HCT116 (cell line): ENCODE data around the gene STIM1. TPM values are rescaled to one million over a fixed set of nuclear protein-coding genes. Genes with fewer than 3 reads are reported as not detected.
A peak's percentile ranks its signal among the peaks of the same experiment; 100 is the strongest.

Source experiments
- ATAC-seq: fragments of 200-7000 bp; cut with Tn5 transposase; 2 replicates; pipeline ENCODE4 v1.9.1; 2020; ENCODE audit warnings: mild to moderate bottlenecking, moderate library complexity
- BruUV-seq: library from RNA; stranded (reverse); fragments of 400-500 nt; replicated peaks from 2 replicates; lab custom pipeline; 2021; lab: Mats Ljungman, UMichigan
- CTCF ChIA-PET: fragments of 300-600 bp; sonication (Branson Sonifier 250); formaldehyde crosslinking; loops from one replicate; lab custom pipeline; 2021; ENCODE audit warnings: antibody characterized with exemption; lab: Charles Lee
- POLR2A ChIA-PET: fragments of 300-600, 350-600 bp; sonication (Branson Sonifier 250); formaldehyde crosslinking; loops from one replicate; lab custom pipeline; 2021; ENCODE audit warnings: antibody characterized with exemption; lab: Charles Lee
- RAD21 ChIA-PET, 2 experiments: fragments of 300-600 bp; sonication (Branson Sonifier 250); formaldehyde crosslinking; loops; one replicate each; lab custom pipeline; 2023; ENCODE audit warnings: low total read pairs in 2 of 2; ENCODE audit not compliant: uncharacterized antibody in 2 of 2, unreplicated experiment in 2 of 2, low non-redundant PET in 1 of 2; lab: Charles Lee
- DNase-seq: peaks from one replicate; pipeline ENCODE4 v3.0.0-alpha.2; 2010; ENCODE audit warnings: low read depth, low spot score
- H2AFZ ChIP-seq: fragments of 200-600 bp; shearing (Covaris generic), sonication (generic); 2 replicates; pipeline ENCODE4 v1.6.1; 2017; ENCODE audit warnings: low read depth, mixed run types, mixed read lengths, antibody characterized with exemption, low read length; ENCODE audit not compliant: poor library complexity, severe bottlenecking
- H3K27ac ChIP-seq: 2 replicates; pipeline ENCODE4 v1.5.1; 2012; ENCODE audit warnings: low read depth, low read length
- H3K27me3 ChIP-seq: fragments of 200-600 bp; sonication (generic); 2 replicates; pipeline ENCODE4 v1.6.1; 2016; ENCODE audit warnings: mixed run types, low read length, mixed read lengths; ENCODE audit not compliant: insufficient read depth
- H3K36me3 ChIP-seq, 2 experiments: fragments of 200-500 bp in 1 of 2; fragments of 200-600 bp in 1 of 2; sonication (Bioruptor generic) in 1 of 2; sonication (generic) in 1 of 2; 2 replicates each; pipeline versions ENCODE4 v1.5.1 to v1.6.1; 2014 to 2016; ENCODE audit warnings: low read length in 2 of 2, inconsistent platforms in 1 of 2, mixed read lengths in 1 of 2, mixed run types in 1 of 2; ENCODE audit not compliant: insufficient read depth in 2 of 2, control insufficient read depth in 1 of 2
- H3K4me1 ChIP-seq, 2 experiments: fragments of 200-600 bp in 1 of 2; sonication (generic) in 1 of 2; 2 replicates each; pipeline versions ENCODE4 v1.5.1 to v1.6.1; 2012 to 2017; ENCODE audit warnings: low read length in 2 of 2, inconsistent platforms in 1 of 2, mild to moderate bottlenecking in 1 of 2, mixed read lengths in 1 of 2, mixed run types in 1 of 2, moderate library complexity in 1 of 2; ENCODE audit not compliant: insufficient read depth in 2 of 2, control insufficient read depth in 1 of 2
- H3K4me2 ChIP-seq: fragments of 200-600 bp; sonication (generic); 2 replicates; pipeline ENCODE4 v1.6.1; 2017; ENCODE audit warnings: mixed run types, low read length, mixed read lengths
- H3K4me3 ChIP-seq, 2 experiments: fragments of 200-600 bp in 1 of 2; sonication (generic) in 1 of 2; replicated peaks in 1 of 2; 2 replicates each; pipeline ENCODE4 v1.5.1; 2011 to 2016; ENCODE audit warnings: low read length in 2 of 2, control low read depth in 1 of 2, low read depth in 1 of 2, mild to moderate bottlenecking in 1 of 2, mixed read lengths in 1 of 2, mixed run types in 1 of 2
- H3K79me2 ChIP-seq: fragments of 200-600 bp; sonication (generic); 2 replicates; pipeline ENCODE4 v1.6.1; 2017; ENCODE audit warnings: mild to moderate bottlenecking, mixed run types, low read length, moderate library complexity, mixed read lengths; ENCODE audit not compliant: insufficient read depth
- H3K9ac ChIP-seq: fragments of 200-600 bp; sonication (generic); 2 replicates; pipeline ENCODE4 v1.6.1; 2016; ENCODE audit warnings: low read length, mixed read lengths
- H3K9me2 ChIP-seq: fragments of 200-600 bp; sonication (generic), shearing (Covaris generic); 2 replicates; pipeline ENCODE4 v1.6.1; 2017; ENCODE audit warnings: mixed run types, mild to moderate bottlenecking, moderate library complexity; ENCODE audit not compliant: insufficient read depth
- H3K9me3 ChIP-seq, 2 experiments: fragments of 200-500 bp in 1 of 2; fragments of 200-600 bp in 1 of 2; sonication (Bioruptor generic) in 1 of 2; sonication (generic) in 1 of 2; 2 replicates each; pipeline ENCODE4 v1.6.1; 2014 to 2017; ENCODE audit warnings: low read length in 2 of 2, mixed read lengths in 2 of 2, inconsistent platforms in 1 of 2, low read depth in 1 of 2, mild to moderate bottlenecking in 1 of 2, mixed run types in 1 of 2, moderate library complexity in 1 of 2; ENCODE audit not compliant: control insufficient read depth in 1 of 2, insufficient read depth in 1 of 2
- H4K20me1 ChIP-seq: fragments of 200-600 bp; sonication (generic), shearing (Covaris generic); 2 replicates; pipeline ENCODE4 v1.6.1; 2017; ENCODE audit warnings: mixed run types, mild to moderate bottlenecking, moderate library complexity; ENCODE audit not compliant: insufficient read depth
- CBX3 ChIP-seq: IDR thresholded peaks from 2 replicates; pipeline ENCODE4 v1.6.1; 2012; ENCODE audit warnings: low read depth
- EGR1 ChIP-seq: IDR thresholded peaks from 2 replicates; pipeline ENCODE4 v1.6.1; 2012; ENCODE audit warnings: low read depth
- POLR2AphosphoS5 ChIP-seq: IDR thresholded peaks from 2 replicates; pipeline ENCODE4 v1.6.1; 2011; ENCODE audit warnings: mild to moderate bottlenecking, low read depth, low read length, moderate library complexity
- RAD21 ChIP-seq: IDR thresholded peaks from 2 replicates; pipeline ENCODE4 v1.6.1; 2012; ENCODE audit warnings: low read depth, mild to moderate bottlenecking
- SP1 ChIP-seq: IDR thresholded peaks from 2 replicates; pipeline ENCODE4 v1.6.1; 2012; ENCODE audit warnings: low read depth
- TCF7L2 ChIP-seq: IDR thresholded peaks from 2 replicates; pipeline ENCODE4 v1.7.0; 2011; ENCODE audit warnings: borderline replicate concordance, inconsistent platforms; ENCODE audit not compliant: insufficient read depth, insufficient read length; ENCODE audit errors: extremely low read depth
- ZFX ChIP-seq: fragments of 450-650 bp; IDR thresholded peaks from 2 replicates; pipeline ENCODE4 v1.6.1; 2017
- ZNF274 ChIP-seq: fragments of 200-500 bp; sonication (Bioruptor generic); IDR thresholded peaks from 2 replicates; pipeline ENCODE4 v1.6.1; 2014; ENCODE audit warnings: mild to moderate bottlenecking, low read depth, low read length, inconsistent platforms
- intact Hi-C: fragments of 100-400 bp; cut with micrococcal nuclease; formaldehyde crosslinking; loops from 2 replicates; pipeline ENCODE4 v1.10.0; 2022
- total RNA-seq: library from RNA; stranded (reverse); gene quantifications from one replicate; pipeline ENCODE4 v1.2.1, GENCODE V29; 2021; ENCODE audit not compliant: unreplicated experiment
- TF ChIP-seq, protein P1 (sequence below), 3 experiments: fragments of 200-600 bp in 1 of 3; sonication (generic) in 1 of 3; IDR thresholded peaks in 2 of 3; conservative IDR thresholded peaks in 1 of 3; 2 replicates each; pipeline ENCODE4 v1.5.1; 2012 to 2017; ENCODE audit warnings: low read depth in 2 of 3, low read length in 2 of 3, antibody characterized with exemption in 1 of 3, borderline replicate concordance in 1 of 3, control low read depth in 1 of 3, mild to moderate bottlenecking in 1 of 3, mixed read lengths in 1 of 3, mixed run types in 1 of 3, moderate library complexity in 1 of 3; ENCODE audit not compliant: insufficient read depth in 1 of 3
- TF ChIP-seq, protein P2 (sequence below): IDR thresholded peaks from 2 replicates; pipeline ENCODE4 v1.6.1; 2011; ENCODE audit warnings: mild to moderate bottlenecking, low read length, moderate library complexity; ENCODE audit not compliant: insufficient replicate concordance; ENCODE audit errors: extremely low read depth

The STIM1 gene
- total RNA-seq, 1 experiment from 2014 or later, result 22.3 TPM

DNA sequence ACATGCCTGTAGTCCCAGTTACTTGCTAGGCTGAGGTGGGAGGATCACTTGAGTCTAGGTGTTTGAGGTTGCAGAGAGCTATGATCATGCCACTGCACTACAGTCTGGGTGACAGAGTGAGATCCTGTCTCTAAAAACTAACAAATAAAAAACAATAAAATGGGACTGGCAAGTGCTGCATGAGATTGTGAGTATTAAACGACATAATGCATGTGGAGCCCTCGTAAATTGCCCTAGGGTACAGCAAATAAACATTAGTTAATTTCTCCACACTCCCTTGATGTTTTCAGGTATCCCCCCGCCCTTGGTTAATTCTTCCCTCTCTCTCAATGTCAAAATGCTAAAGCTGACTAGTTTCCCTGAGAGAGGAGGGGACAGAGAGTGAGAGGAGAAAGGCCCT lies 9.8 kb upstream of the STIM1 start:
- Histone ChIP-seq H3K4me1 (peaks cover 6 to 25% of the 10 kb centered on the region in 2 experiments; a peak in 3 of 4 replicates), H3K9me2 (no peaks in the 10 kb centered on the region), H3K27me3 (0 out of 2 replicates have a peak, but pooled peaks cover 3% of the 10 kb centered on the region), H4K20me1 (no peaks in the 10 kb centered on the region), H3K27ac (no peak overlapping the region), H3K36me3 (no peaks in the 10 kb centered on the region), H3K4me2 (peak overlapping the region; percentile 26), H3K79me2 (no peaks in the 10 kb centered on the region), H2AFZ (no peak overlapping the region), H3K9me3 (no peaks in the 10 kb centered on the region), H3K4me3 (no peak overlapping the region), H3K9ac (no peak overlapping the region)
- no TSS peak for BruUV-seq
- intact Hi-C loops, result no loop called here
- ChIA-PET RAD21 (no interaction called here), POLR2A (no interaction called here), CTCF (interaction anchor here (2.0 to 4.0 kb wide), 2 partner anchors 9 to 228 kb away, joined by 5 to 28 read pairs; partner anchors contain the start of gene STIM1)
- TF ChIP-seq TCF7L2 (no peak), POLR2AphosphoS5 (no peak), EGR1 (no peak), CBX3 (no peak), SP1 (no peak)
- no peak for DNase-seq
- no peak for ATAC-seq

DNA sequence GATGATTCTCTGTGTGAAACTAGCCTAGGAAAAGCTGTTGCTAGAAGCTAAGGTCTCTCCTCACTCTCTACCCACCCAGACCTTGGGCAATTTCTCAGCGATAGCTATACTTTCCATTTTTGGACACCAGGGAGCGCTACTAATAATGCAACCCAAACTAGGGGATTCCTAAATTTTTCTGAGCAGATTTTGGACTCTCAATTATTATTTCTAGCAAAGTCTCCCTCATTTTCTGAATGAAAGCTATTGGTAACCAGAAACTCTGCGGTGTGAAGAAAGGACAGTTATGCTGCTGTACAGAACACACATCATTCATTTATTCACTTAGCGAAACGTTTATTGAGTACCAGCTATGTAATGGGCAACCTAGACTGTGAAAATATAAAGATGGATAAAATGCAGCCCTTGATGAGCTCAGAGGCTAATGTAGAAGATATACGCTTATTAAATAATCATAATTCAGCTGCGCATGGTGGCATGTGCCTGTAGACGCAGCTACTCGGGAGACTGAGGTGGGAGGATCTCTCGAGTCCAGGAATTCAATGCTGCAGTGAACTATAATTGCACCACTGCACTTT lies 6.1 kb upstream of the STIM1 start:
- ChIA-PET POLR2A (interaction anchor here (1.2 kb wide), 1 partner anchor 224 kb away, joined by 8 read pairs; no protein-coding TSS in a partner anchor), RAD21 (interaction anchor here (0.7 to 2.3 kb wide), 5 partner anchors 10 to 229 kb away, joined by 3 to 19 read pairs (median 5); no protein-coding TSS in a partner anchor), CTCF (interaction anchor here (0.7 to 4.8 kb wide), 18 partner anchors 8 to 690 kb away, joined by 3 to 152 read pairs (median 5); partner anchors contain the start of gene RHOG)
- peak; percentile 91 for ATAC-seq
- Histone ChIP-seq H3K27ac (no peak overlapping the region), H3K4me2 (no peak overlapping the region), H4K20me1 (no peaks in the 10 kb centered on the region), H3K27me3 (0 out of 2 replicates have a peak, but pooled peaks cover 3% of the 10 kb centered on the region), H3K4me3 (no peak overlapping the region), H3K36me3 (no peaks in the 10 kb centered on the region), H2AFZ (no peak overlapping the region), H3K9me3 (no peaks in the 10 kb centered on the region), H3K79me2 (no peaks in the 10 kb centered on the region), H3K9ac (no peak overlapping the region), H3K4me1 (peaks cover 5 to 19% of the 10 kb centered on the region in 2 experiments), H3K9me2 (no peaks in the 10 kb centered on the region)
- BruUV-seq, result no TSS peak
- TF ChIP-seq TCF7L2 (no peak), ZFX (no peak), RAD21 (peak; percentile 77), ZNF274 (no peak), POLR2AphosphoS5 (no peak)
- TF ChIP-seq, protein P1, sequence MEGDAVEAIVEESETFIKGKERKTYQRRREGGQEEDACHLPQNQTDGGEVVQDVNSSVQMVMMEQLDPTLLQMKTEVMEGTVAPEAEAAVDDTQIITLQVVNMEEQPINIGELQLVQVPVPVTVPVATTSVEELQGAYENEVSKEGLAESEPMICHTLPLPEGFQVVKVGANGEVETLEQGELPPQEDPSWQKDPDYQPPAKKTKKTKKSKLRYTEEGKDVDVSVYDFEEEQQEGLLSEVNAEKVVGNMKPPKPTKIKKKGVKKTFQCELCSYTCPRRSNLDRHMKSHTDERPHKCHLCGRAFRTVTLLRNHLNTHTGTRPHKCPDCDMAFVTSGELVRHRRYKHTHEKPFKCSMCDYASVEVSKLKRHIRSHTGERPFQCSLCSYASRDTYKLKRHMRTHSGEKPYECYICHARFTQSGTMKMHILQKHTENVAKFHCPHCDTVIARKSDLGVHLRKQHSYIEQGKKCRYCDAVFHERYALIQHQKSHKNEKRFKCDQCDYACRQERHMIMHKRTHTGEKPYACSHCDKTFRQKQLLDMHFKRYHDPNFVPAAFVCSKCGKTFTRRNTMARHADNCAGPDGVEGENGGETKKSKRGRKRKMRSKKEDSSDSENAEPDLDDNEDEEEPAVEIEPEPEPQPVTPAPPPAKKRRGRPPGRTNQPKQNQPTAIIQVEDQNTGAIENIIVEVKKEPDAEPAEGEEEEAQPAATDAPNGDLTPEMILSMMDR (IDR thresholded peaks at IDR 0.05 in 2 of 3, conservative IDR thresholded peaks at IDR 0.05 in 1 of 3; ENCODE audit: borderline replicate concordance in 1 of 3, insufficient read depth in 1 of 3, low read depth in 2 of 3, low read length in 2 of 3), result peak; percentile 70 to 80 (median 77); a peak in 5 of 6 replicates
- TF ChIP-seq, protein P2, sequence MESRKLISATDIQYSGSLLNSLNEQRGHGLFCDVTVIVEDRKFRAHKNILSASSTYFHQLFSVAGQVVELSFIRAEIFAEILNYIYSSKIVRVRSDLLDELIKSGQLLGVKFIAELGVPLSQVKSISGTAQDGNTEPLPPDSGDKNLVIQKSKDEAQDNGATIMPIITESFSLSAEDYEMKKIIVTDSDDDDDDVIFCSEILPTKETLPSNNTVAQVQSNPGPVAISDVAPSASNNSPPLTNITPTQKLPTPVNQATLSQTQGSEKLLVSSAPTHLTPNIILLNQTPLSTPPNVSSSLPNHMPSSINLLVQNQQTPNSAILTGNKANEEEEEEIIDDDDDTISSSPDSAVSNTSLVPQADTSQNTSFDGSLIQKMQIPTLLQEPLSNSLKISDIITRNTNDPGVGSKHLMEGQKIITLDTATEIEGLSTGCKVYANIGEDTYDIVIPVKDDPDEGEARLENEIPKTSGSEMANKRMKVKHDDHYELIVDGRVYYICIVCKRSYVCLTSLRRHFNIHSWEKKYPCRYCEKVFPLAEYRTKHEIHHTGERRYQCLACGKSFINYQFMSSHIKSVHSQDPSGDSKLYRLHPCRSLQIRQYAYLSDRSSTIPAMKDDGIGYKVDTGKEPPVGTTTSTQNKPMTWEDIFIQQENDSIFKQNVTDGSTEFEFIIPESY, result no peak
- intact Hi-C loops, result loop anchor here (1.0 kb wide), 1 partner anchor 223 kb away; no protein-coding TSS in a partner anchor
- no peak for DNase-seq
